ENCODE results near the gene AHCYL1. TPM values are rescaled to one million over a fixed set of nuclear protein-coding genes. Genes with fewer than 3 reads are reported as not detected.

Gene AHCYL1
- total and polyA plus RNA-seq, 9 donors: 41.1 to 113 (median 85.8) TPM

DNA sequence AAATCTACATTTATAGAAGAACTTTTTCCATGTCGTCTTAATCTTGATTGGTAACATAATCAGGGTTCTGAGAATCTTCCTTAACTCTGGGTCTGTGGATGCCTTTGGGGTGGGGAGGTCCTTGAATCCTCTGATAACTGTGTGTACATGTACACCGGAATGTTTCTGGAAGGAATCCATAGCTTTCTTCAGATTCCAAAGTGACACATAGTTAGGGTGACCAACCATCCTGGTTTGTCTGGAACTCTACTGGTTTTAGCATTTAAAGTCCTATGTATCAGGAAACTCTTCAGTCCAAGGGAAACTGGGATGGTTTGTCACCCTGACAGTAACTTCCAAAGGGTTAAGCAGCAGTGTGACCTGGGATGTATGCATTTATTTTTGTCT lies 66.7 kb downstream of the AHCYL1 start:
- H3K36me3 ChIP-seq: no peaks in the 10 kb centered on the region
- 34 to 58% (median 40%) methylated on average over 2 of the region's 2 CpGs for WGBS, 3 donors
- intact Hi-C loops (cut with DNase I): loop anchor here in 3 of 4 donors (5.0 to 10.0 kb wide), 2 partner anchors 54 to 56 kb away; no protein-coding TSS in a partner anchor

GRCh38 chr1:110053552-110054428 lies 69.2 kb downstream of the AHCYL1 start:
- Histone ChIP-seq H3K27ac (no peak overlapping the region), H3K36me3 (no peaks in the 10 kb centered on the region), H3K4me3 (no peak overlapping the region), H3K9me3 (no peaks in the 10 kb centered on the region), H3K4me1 (ENCODE audit: insufficient read depth) (no peaks in the 10 kb centered on the region), H3K27me3 (no peaks in the 10 kb centered on the region)
- intact Hi-C loops (cut with DNase I): loop anchor here (2.0 to 10.0 kb wide), 3 partner anchors 51 to 54 kb away; no protein-coding TSS in a partner anchor
- peak; percentile 58 to 85 (median 78) for DNase-seq
- 50 to 58% (median 56%) methylated on average over 16 of the region's 16 CpGs for WGBS, 3 donors
- no peak for TF ChIP-seq EP300 (IDR thresholded peaks at IDR 0.05)
- TF ChIP-seq, protein P1, sequence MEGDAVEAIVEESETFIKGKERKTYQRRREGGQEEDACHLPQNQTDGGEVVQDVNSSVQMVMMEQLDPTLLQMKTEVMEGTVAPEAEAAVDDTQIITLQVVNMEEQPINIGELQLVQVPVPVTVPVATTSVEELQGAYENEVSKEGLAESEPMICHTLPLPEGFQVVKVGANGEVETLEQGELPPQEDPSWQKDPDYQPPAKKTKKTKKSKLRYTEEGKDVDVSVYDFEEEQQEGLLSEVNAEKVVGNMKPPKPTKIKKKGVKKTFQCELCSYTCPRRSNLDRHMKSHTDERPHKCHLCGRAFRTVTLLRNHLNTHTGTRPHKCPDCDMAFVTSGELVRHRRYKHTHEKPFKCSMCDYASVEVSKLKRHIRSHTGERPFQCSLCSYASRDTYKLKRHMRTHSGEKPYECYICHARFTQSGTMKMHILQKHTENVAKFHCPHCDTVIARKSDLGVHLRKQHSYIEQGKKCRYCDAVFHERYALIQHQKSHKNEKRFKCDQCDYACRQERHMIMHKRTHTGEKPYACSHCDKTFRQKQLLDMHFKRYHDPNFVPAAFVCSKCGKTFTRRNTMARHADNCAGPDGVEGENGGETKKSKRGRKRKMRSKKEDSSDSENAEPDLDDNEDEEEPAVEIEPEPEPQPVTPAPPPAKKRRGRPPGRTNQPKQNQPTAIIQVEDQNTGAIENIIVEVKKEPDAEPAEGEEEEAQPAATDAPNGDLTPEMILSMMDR (IDR thresholded peaks at IDR 0.05): peak; percentile 86 to 94 (median 87)
- no peak for TF ChIP-seq POLR2A (IDR thresholded peaks at IDR 0.05)

More for the DNA sequence above, 66.7 kb downstream of the AHCYL1 start:
- Histone ChIP-seq H3K27ac (no peak overlapping the region), H3K9me3 (no peaks in the 10 kb centered on the region), H3K27me3 (no peaks in the 10 kb centered on the region), H3K4me1 (ENCODE audit: insufficient read depth) (no peaks in the 10 kb centered on the region), H3K4me3 (no peak overlapping the region)
- DNase-seq: no peak
- TF ChIP-seq POLR2A (IDR thresholded peaks at IDR 0.05): no peak
- no peak for TF ChIP-seq EP300 (IDR thresholded peaks at IDR 0.05)
- TF ChIP-seq, protein P1 (IDR thresholded peaks at IDR 0.05): no peak

DNA sequence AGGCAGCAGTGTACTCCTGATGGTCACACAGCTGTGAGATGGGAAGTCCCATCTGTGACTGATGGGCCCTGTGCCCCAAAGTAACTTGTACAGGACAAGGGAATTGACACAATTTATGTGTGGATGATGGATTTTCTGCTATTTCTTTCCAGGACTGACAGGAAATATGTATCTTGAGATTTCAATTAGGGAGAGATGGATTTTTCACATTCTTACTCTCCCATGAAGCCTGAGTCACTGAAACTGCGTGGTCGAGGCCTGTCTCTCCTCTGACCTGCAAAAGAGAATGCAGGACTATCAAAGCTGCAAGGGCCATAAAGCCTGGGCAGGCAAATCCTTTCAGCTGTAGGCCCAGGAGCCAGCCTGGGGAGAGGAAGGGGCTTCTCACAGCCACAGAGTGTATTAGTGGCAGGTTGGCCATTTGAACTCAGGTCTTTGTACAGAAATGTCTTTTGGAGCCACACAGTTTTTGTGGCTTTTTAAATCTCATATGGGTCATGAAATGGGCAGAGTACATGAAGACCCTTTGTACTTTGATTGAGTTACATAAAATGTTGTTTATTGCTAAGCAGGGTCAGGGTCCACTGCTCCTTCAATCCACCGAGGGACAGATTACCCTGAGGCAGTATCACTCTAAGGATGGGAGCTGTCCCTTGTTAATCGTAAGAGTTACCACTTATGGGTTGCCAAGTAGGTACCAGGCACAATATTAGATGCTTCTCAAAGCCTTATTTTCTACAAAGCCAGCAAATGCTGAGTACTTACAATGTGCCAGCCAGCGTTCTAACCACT lies 71.1 kb downstream of the AHCYL1 start:
- Histone ChIP-seq H3K4me1 (ENCODE audit: insufficient read depth) (no peaks in the 10 kb centered on the region), H3K27me3 (no peaks in the 10 kb centered on the region), H3K9me3 (no peaks in the 10 kb centered on the region), H3K36me3 (no peaks in the 10 kb centered on the region), H3K4me3 (no peak overlapping the region), H3K27ac (no peak overlapping the region)
- TF ChIP-seq POLR2A (IDR thresholded peaks at IDR 0.05): no peak
- TF ChIP-seq EP300 (IDR thresholded peaks at IDR 0.05): no peak
- TF ChIP-seq, protein P1 (IDR thresholded peaks at IDR 0.05): no peak
- DNase-seq: no peak
- WGBS, 3 donors: 72 to 76% (median 74%) methylated on average over 5 of the region's 5 CpGs
- intact Hi-C loops (cut with DNase I): loop anchor here in 3 of 4 donors (2.0 to 10.0 kb wide), 3 partner anchors 37 to 49 kb away; no protein-coding TSS in a partner anchor

- DNase-seq: no peak
- 76 to 87% (median 79%) methylated on average over 4 of the region's 4 CpGs for WGBS, 3 donors
- TF ChIP-seq, protein P1 (IDR thresholded peaks at IDR 0.05): no peak
- TF ChIP-seq POLR2A (IDR thresholded peaks at IDR 0.05) (no peak), EP300 (IDR thresholded peaks at IDR 0.05) (no peak)
- intact Hi-C loops (cut with DNase I): loop anchor here in 2 of 4 donors (5.0 to 10.0 kb wide), 2 partner anchors 36 to 49 kb away; no protein-coding TSS in a partner anchor
- no peaks in the 10 kb centered on the region for H3K9me3 ChIP-seq
- no peaks in the 10 kb centered on the region for H3K27me3 ChIP-seq
- no peak overlapping the region for H3K27ac ChIP-seq
- H3K36me3 ChIP-seq: no peaks in the 10 kb centered on the region
- H3K4me3 ChIP-seq: no peak overlapping the region
- no peaks in the 10 kb centered on the region for H3K4me1 ChIP-seq (ENCODE audit: insufficient read depth)
These were observed 71.7 kb downstream of the AHCYL1 start for GRCh38 chr1:110056285-110056683.
